Peyer's patch (tissue), 4 donors: Measurements from ENCODE around the gene DYNLT4.

ENCODE experiments used
- POLR2A ChIP-seq, 2 donors: fragments of 450-650 bp; IDR thresholded peaks; one replicate each; pipeline ENCODE4 v1.5.1; 2017; ENCODE audit warnings: antibody characterized with exemption in 2 of 2, mild to moderate bottlenecking in 2 of 2, moderate library complexity in 2 of 2
- TF ChIP-seq, protein P1 (sequence below), 6 experiments: fragments of 450-650 bp in 4 of 6; fragments of 200-600 bp in 2 of 6; sonication (generic) in 1 of 6; IDR thresholded peaks; one replicate each; pipeline ENCODE4 v1.5.1; 2017 to 2019; ENCODE audit warnings: antibody characterized with exemption in 6 of 6, mild to moderate bottlenecking in 3 of 6, moderate library complexity in 1 of 6

- TF ChIP-seq, protein P1, sequence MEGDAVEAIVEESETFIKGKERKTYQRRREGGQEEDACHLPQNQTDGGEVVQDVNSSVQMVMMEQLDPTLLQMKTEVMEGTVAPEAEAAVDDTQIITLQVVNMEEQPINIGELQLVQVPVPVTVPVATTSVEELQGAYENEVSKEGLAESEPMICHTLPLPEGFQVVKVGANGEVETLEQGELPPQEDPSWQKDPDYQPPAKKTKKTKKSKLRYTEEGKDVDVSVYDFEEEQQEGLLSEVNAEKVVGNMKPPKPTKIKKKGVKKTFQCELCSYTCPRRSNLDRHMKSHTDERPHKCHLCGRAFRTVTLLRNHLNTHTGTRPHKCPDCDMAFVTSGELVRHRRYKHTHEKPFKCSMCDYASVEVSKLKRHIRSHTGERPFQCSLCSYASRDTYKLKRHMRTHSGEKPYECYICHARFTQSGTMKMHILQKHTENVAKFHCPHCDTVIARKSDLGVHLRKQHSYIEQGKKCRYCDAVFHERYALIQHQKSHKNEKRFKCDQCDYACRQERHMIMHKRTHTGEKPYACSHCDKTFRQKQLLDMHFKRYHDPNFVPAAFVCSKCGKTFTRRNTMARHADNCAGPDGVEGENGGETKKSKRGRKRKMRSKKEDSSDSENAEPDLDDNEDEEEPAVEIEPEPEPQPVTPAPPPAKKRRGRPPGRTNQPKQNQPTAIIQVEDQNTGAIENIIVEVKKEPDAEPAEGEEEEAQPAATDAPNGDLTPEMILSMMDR (IDR thresholded peaks at IDR 0.05): no peak
- no peak for TF ChIP-seq POLR2A (IDR thresholded peaks at IDR 0.05)
Measured at GRCh38 chr1:44821240-44821715, 14.1 kb upstream of the DYNLT4 start.
